ENCODE data around the gene INSYN2B. TPM values are rescaled to one million over a fixed set of nuclear protein-coding genes. Genes with fewer than 3 reads are reported as not detected.

INSYN2B gene
- total RNA-seq, 1 donor from 2014 or later = 0.26 TPM

DNA sequence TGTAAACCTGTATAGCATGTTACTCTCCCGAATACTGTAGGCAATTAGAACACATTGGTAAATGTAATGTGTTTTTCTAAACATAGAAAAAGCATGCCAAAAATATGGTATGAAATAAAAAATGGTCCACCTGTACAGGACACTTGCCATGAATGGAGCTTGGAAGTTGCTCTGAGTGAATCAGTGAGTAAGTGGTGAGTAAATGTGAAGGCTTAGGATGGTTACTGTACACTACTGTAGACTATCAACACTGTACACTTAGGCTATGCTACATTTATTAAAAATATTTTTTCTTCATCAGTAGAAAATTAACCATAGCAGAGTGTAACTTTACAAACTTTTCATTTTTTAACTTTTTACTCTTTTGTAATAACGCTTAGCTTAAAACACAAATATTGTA lies 41.9 kb downstream of the INSYN2B start:
- no peak for TF ChIP-seq EZH2phosphoT487 (IDR thresholded peaks at IDR 0.05)
- TF ChIP-seq, protein P1, sequence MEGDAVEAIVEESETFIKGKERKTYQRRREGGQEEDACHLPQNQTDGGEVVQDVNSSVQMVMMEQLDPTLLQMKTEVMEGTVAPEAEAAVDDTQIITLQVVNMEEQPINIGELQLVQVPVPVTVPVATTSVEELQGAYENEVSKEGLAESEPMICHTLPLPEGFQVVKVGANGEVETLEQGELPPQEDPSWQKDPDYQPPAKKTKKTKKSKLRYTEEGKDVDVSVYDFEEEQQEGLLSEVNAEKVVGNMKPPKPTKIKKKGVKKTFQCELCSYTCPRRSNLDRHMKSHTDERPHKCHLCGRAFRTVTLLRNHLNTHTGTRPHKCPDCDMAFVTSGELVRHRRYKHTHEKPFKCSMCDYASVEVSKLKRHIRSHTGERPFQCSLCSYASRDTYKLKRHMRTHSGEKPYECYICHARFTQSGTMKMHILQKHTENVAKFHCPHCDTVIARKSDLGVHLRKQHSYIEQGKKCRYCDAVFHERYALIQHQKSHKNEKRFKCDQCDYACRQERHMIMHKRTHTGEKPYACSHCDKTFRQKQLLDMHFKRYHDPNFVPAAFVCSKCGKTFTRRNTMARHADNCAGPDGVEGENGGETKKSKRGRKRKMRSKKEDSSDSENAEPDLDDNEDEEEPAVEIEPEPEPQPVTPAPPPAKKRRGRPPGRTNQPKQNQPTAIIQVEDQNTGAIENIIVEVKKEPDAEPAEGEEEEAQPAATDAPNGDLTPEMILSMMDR (IDR thresholded peaks at IDR 0.05) = no peak
- TF ChIP-seq EZH2 (IDR thresholded peaks at IDR 0.05) = no peak
- DNase-seq (ENCODE audit: low spot score) = no peak
- Histone ChIP-seq H3K79me2 (ENCODE audit: low read depth) (no peaks in the 10 kb centered on the region), H3K9me3 (ENCODE audit: low read depth) (no peaks in the 10 kb centered on the region), H3F3A (ENCODE audit: low read depth) (no peaks in the 10 kb centered on the region), H3K27me3 (no peaks in the 10 kb centered on the region), H3K9ac (no peak overlapping the region), H3K4me1 (no peaks in the 10 kb centered on the region), H3K4me2 (no peak overlapping the region), H3K4me3 (no peak overlapping the region), H3K27ac (no peak overlapping the region), H3K36me3 (no peaks in the 10 kb centered on the region), H4K20me1 (ENCODE audit: low read depth) (no peaks in the 10 kb centered on the region), H2AFZ (replicated peaks) (no peak overlapping the region)
- Mint-ChIP-seq H3K9me3 (no peaks in the 10 kb centered on the region), H3K27ac (no peak overlapping the region), H3K36me3 (no peaks in the 10 kb centered on the region), H3K4me1 (peaks cover 3% of the 10 kb centered on the region), H3K4me3 (no peak overlapping the region), H3K27me3 (ENCODE audit: insufficient read depth, low read depth) (peaks cover 4% of the 10 kb centered on the region)

DNA sequence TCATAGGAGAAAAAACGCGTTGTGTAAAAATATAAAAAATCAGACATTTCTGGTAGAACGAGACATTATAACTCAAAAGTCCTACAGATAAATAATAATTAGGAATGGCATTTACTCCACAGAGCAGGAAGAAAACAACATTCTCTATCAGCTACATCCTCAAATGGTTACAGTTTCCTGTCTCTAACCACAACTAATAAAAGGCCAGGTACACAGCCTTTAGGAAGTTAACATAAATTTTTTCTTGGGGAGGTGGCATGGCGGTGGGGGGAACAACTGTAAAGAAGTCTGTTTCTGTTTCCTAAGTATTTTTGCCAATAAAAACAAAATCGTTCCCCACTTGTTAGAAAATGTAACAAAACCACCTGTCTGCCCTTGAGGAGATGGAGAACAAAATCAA lies 44.5 kb downstream of the INSYN2B start:
- Histone ChIP-seq H3K4me1 (no peaks in the 10 kb centered on the region), H4K20me1 (ENCODE audit: low read depth) (no peaks in the 10 kb centered on the region), H3K27me3 (no peaks in the 10 kb centered on the region), H2AFZ (replicated peaks) (no peak overlapping the region), H3K79me2 (ENCODE audit: low read depth) (no peaks in the 10 kb centered on the region), H3K36me3 (no peaks in the 10 kb centered on the region), H3K4me2 (no peak overlapping the region), H3K9ac (no peak overlapping the region), H3K4me3 (no peak overlapping the region), H3F3A (ENCODE audit: low read depth) (no peaks in the 10 kb centered on the region), H3K9me3 (ENCODE audit: low read depth) (no peaks in the 10 kb centered on the region), H3K27ac (no peak overlapping the region)
- Mint-ChIP-seq H3K27ac (no peak overlapping the region), H3K4me1 (no peaks in the 10 kb centered on the region), H3K27me3 (ENCODE audit: insufficient read depth, low read depth) (no peaks in the 10 kb centered on the region), H3K9me3 (no peaks in the 10 kb centered on the region), H3K36me3 (no peaks in the 10 kb centered on the region), H3K4me3 (no peak overlapping the region)
- no peak for DNase-seq (ENCODE audit: low spot score)
- no peak for TF ChIP-seq EZH2phosphoT487 (IDR thresholded peaks at IDR 0.05)
- no peak for TF ChIP-seq EZH2 (IDR thresholded peaks at IDR 0.05)
- TF ChIP-seq, protein P1 (IDR thresholded peaks at IDR 0.05) = no peak

DNA sequence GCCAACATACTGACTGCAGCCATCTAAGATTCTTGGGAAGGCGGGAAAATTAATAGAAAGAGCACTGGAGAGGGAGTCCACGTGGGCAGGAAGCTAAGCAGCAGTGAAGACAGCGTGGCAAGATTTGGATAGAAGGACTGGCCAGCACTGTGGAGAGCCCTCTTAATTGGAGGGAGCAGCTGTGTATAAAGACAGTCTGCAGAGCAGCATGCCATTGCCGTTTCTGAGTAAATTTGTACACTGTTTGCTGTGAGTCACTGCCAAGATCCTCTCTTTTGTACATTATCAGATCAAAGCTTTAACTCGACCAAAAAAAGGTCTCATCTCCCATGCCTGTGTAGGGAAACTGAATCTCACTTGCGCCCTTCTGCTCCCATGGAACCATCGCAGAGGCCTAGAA lies 45.3 kb downstream of the INSYN2B start:
- Histone ChIP-seq H3F3A (ENCODE audit: low read depth) (no peaks in the 10 kb centered on the region), H3K27ac (no peak overlapping the region), H3K36me3 (no peaks in the 10 kb centered on the region), H3K4me2 (no peak overlapping the region), H3K79me2 (ENCODE audit: low read depth) (no peaks in the 10 kb centered on the region), H3K4me3 (no peak overlapping the region), H3K27me3 (no peaks in the 10 kb centered on the region), H4K20me1 (ENCODE audit: low read depth) (no peaks in the 10 kb centered on the region), H3K9me3 (ENCODE audit: low read depth) (no peaks in the 10 kb centered on the region), H3K9ac (no peak overlapping the region), H3K4me1 (no peaks in the 10 kb centered on the region), H2AFZ (replicated peaks) (no peak overlapping the region)
- TF ChIP-seq EZH2phosphoT487 (IDR thresholded peaks at IDR 0.05) (no peak), EZH2 (IDR thresholded peaks at IDR 0.05) (no peak)
- TF ChIP-seq, protein P1 (IDR thresholded peaks at IDR 0.05) = no peak
- DNase-seq (ENCODE audit: low spot score) = no peak
- Mint-ChIP-seq H3K9me3 (no peaks in the 10 kb centered on the region), H3K27ac (no peak overlapping the region), H3K4me3 (no peak overlapping the region), H3K36me3 (no peaks in the 10 kb centered on the region), H3K4me1 (no peaks in the 10 kb centered on the region), H3K27me3 (ENCODE audit: insufficient read depth, low read depth) (no peaks in the 10 kb centered on the region)

All from neural progenitor cell (in vitro differentiated cells).